ENCODE measurements around the gene TCP10L. TPM values are rescaled to one million over a fixed set of nuclear protein-coding genes. Genes with fewer than 3 reads are reported as not detected.

TCP10L gene
- total and polyA plus RNA-seq, 2 of the 8 experiments (the other 6 are each of a cell fraction or from before 2014, with no cell fraction given): 0.45 to 0.99 TPM

- TF ChIP-seq CHD7 (IDR thresholded peaks at IDR 0.05; ENCODE audit: insufficient replicate concordance, low read length): no peak
- no peak for TF ChIP-seq ASH2L (IDR thresholded peaks at IDR 0.05; ENCODE audit: low read length)
- no peak for TF ChIP-seq TAF7 (optimal IDR thresholded peaks at IDR 0.05; ENCODE audit: borderline replicate concordance, low read depth, low read length)
- TF ChIP-seq PHF8 (conservative IDR thresholded peaks at IDR 0.05; ENCODE audit: low read depth, low read length): no peak
- TF ChIP-seq SRF (IDR thresholded peaks at IDR 0.05; ENCODE audit: low read depth, low read length): no peak
- no peak for TF ChIP-seq POLR2A (IDR thresholded peaks at IDR 0.05; ENCODE audit: control extremely low read depth in 1 of 2, low read depth in 2 of 2, low read length in 2 of 2)
- no peak for TF ChIP-seq CTBP2 (IDR thresholded peaks at IDR 0.05; ENCODE audit: borderline replicate concordance, insufficient read depth, insufficient read length, low read length)
- no peak for TF ChIP-seq KDM1A (IDR thresholded peaks at IDR 0.05; ENCODE audit: borderline replicate concordance, low read length)
- TF ChIP-seq ATF3 (IDR thresholded peaks at IDR 0.05; ENCODE audit: insufficient read depth, low read depth, low read length): no peak
- TF ChIP-seq HDAC2 (IDR thresholded peaks at IDR 0.05; ENCODE audit: borderline replicate concordance in 1 of 2, low read depth in 2 of 2, low read length in 2 of 2): no peak
Observed at GRCh38 chr21:32538147-32538792, 47.1 kb downstream of the TCP10L start (continued).

All from H1 (cell line).